Measurements from ENCODE around the gene FBXL15.

The FBXL15 gene

DNA sequence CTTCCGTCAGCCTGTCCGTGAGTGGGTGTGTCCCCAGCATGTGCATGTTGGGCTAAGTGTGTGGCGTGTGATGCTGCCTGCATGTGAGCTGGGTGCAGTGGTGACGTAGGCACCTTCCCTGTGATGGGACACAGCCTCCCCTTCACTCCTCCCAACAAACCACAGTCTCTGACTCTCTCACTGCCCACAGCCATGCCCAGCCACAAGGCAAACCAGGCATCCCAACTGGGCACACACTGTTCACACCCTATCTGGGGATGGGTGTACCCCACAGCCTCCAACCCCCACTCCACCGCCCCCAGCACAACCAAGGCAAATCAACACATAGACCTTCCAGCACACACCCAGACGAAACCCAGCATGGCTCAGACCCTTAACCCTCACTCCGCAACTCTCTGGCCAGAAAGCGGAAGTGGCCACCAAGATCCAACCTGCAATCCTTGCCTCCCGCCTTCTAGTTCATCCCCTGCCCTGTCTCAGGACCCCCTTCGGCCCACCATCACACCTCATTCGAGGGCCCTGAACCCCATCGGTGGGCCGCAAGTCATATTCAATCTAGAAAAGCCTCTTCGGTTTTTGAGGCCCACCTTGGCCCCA lies 12.4 kb upstream of the FBXL15 start:
- peaks cover 1% of the 10 kb centered on the region for H3K4me1 ChIP-seq (ENCODE audit: insufficient read depth, low read length)
- H3K9me3 ChIP-seq (ENCODE audit: insufficient read depth, low read depth, low read length) = no peaks in the 10 kb centered on the region
- peaks cover 72% of the 10 kb centered on the region for H3K27me3 ChIP-seq (ENCODE audit: insufficient read depth, low read length)
- H3K9ac ChIP-seq (ENCODE audit: low read depth, low read length) = no peak overlapping the region
- no peak overlapping the region for H3K27ac ChIP-seq (ENCODE audit: low read length)
- H3K4me3 ChIP-seq (ENCODE audit: low read length) = peak overlapping the region; percentile 66; the same call in 1 of the 2 replicates
- H3K36me3 ChIP-seq (ENCODE audit: insufficient read depth, low read depth, low read length) = no peaks in the 10 kb centered on the region

DNA sequence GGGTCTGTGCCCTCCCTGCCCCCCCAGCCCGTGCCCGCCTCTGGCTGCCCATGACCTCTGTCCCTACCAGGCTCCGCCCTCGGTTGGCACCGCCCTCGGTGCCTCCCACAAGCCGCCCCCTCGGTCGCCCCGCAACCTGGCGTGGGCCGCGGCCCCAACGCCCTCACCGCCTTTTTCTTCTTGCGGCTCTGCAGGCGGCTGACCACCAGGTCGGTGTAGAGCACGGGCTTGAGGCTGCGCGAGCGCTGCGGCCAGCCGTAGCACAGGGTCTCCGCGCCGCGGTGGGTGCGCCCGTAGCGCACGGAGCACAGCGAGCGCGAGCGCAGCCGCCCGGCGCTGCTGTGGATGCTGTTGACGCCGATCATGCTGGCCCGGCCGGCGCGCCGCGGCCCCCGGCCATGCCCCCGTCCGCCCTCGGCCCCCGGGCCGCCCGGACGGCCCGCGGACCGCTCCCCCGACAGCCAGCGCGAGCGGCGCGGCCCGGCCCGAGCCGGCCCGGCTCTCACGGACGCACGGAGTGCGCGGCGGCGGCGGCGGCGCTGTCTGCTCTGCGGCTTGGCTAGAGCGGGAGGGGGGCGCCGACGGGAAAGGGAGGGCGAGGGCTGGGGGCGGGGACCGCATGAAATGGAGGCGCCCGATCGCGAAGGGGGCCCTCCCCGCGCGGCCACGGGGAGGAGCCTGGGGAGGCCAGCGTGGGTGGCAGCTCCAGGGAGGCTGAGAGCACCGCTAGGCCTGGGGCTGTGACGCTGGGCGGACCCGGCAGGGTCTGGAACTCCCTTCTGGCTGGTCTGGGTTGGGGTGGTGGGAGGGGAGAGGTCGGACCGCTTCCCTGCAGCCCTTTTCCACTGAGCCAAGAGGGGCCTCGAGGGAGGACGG lies 11.7 kb upstream of the FBXL15 start:
- Histone ChIP-seq H3K27me3 (ENCODE audit: insufficient read depth, low read length) (peaks cover 76% of the 10 kb centered on the region), H3K36me3 (ENCODE audit: insufficient read depth, low read depth, low read length) (no peaks in the 10 kb centered on the region)

DNA sequence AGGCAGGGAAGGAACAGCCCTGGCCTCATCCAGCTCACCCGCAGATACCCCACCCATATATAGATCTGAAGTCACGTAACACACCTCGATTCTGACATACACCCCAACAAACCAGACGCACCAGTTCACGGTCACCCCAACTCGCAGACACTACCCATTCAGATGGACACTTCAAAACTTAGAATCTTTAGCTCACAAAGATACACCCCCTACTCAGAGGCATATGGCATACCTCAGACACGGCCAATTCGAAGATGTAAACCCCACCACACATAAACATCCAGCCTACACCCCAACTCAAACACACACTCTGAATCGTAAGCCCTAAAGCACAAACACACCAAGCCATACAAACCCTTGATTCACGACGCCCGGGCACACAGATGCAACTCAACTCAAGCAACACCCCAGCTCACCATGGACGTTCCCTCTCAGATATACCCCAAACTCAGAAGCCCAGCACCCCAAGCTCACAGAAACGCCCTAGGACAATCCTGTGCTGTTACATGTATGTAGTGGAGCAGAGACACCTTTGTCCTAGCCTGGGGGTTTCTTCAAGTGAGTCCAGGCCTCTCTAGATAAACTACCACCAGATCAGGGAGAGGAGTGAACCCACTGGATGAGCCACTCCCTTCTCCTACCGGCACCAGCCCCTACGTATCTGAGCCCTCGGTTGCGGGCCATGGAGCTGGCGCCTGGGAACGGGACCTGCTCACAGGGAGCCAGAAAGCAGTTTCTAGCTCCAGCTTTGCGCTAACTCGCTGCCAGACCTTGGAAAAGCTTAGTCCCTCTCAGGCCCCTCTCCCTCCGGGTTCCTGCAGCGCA lies 10.8 kb upstream of the FBXL15 start:
- H3K4me3 ChIP-seq (ENCODE audit: low read length) = peak overlapping the region; percentile 63; the same call in 1 of the 2 replicates
- H3K4me1 ChIP-seq (ENCODE audit: insufficient read depth, low read length) = peaks cover 6% of the 10 kb centered on the region
- H3K36me3 ChIP-seq (ENCODE audit: insufficient read depth, low read depth, low read length) = no peaks in the 10 kb centered on the region
- H3K9me3 ChIP-seq (ENCODE audit: insufficient read depth, low read depth, low read length) = no peaks in the 10 kb centered on the region
- H3K27me3 ChIP-seq (ENCODE audit: insufficient read depth, low read length) = peaks cover 76% of the 10 kb centered on the region
- peak overlapping the region; percentile 33; the same call in 1 of the 2 replicates for H3K9ac ChIP-seq (ENCODE audit: low read depth, low read length)
- no peak overlapping the region for H3K27ac ChIP-seq (ENCODE audit: low read length)

More for the DNA sequence above, 11.7 kb upstream of the FBXL15 start:
- peak overlapping the region; percentile 66; the same call in 1 of the 2 replicates for H3K4me3 ChIP-seq (ENCODE audit: low read length)
- peaks cover 6% of the 10 kb centered on the region for H3K4me1 ChIP-seq (ENCODE audit: insufficient read depth, low read length)
- no peaks in the 10 kb centered on the region for H3K9me3 ChIP-seq (ENCODE audit: insufficient read depth, low read depth, low read length)
- H3K9ac ChIP-seq (ENCODE audit: low read depth, low read length) = no peak overlapping the region
- H3K27ac ChIP-seq (ENCODE audit: low read length) = no peak overlapping the region

DNA sequence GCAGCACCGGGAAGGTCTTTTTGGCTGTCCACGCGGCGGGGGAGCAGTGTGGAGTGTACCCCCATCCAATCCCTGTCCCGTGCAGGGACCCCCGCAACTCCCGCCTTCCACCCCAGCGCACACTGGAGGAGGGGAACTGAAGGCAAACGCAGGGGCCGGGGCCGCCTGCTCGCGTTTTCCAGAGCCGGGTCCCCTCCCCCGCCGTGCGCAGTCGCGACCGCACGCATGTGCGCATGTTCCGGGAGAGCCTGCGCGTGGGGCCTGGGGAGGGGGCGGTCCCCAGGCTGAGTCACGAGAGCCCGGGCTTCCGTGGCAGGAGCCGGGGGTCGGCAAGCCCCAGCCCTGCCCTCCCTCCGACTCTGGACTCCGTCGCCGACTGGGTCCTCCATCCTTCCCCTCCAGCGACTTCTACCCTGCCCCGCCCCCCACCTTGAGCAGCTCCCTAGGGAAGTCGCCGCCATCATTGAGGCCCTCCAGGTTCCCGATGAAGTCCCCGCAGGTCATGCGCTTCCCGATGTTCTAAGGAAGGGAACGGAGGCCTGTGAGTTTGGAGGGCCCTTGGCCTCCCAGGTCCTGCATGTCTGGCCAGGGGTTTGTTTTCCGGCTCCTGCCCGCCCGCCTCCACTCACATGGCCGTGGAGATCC lies 10.1 kb upstream of the FBXL15 start:
- Histone ChIP-seq H3K27ac (ENCODE audit: low read length) (no peak overlapping the region), H3K9me3 (ENCODE audit: insufficient read depth, low read depth, low read length) (no peaks in the 10 kb centered on the region), H3K4me1 (ENCODE audit: insufficient read depth, low read length) (peaks cover 6% of the 10 kb centered on the region), H3K4me3 (ENCODE audit: low read length) (peak overlapping the region; percentile 63), H3K9ac (ENCODE audit: low read depth, low read length) (peak overlapping the region; percentile 35; the same call in 1 of the 2 replicates), H3K27me3 (ENCODE audit: insufficient read depth, low read length) (peaks cover 79% of the 10 kb centered on the region), H3K36me3 (ENCODE audit: insufficient read depth, low read depth, low read length) (no peaks in the 10 kb centered on the region)

DNA sequence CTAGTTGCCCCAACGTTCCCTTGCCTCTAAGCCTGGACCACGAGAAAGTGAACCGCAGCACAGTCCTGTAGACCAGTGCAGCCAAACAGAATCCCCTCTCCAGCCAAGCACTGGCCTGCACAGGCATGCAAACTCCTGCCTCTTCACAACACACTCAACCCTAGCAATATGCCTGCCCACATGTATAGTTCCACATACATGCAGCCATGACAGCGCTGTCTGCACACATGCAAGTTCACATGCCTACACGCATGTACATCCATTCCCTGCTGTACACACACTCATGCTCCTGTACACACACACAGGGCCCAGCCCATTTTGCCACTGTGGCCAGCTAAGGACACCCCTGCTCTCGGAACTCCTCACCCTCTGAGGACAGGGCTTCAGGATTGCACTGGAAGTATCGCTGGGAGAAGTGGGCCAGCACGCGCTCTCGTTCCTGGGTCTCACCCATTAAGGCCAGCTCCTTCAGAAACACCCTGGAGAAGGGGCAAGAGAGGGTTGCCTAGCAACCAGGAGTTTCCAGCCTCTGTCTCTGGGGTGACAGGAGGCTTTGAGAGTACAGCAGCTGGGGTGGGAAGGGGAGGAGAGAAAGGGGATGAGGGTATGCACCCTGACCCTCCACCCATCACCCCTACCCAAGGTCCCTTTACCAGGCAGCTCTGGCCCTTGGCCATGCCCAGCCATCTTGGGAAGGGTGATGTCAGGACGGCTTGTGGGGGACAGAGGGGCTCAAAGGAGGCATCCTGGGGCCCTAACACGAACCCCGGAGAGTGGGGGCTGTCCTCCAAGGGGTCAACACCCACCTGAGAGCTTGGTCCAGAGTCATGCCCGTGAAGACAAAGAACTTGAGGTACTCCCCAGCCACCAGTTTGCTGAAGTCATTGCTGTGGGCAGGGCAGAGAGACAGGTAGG lies 9.0 kb upstream of the FBXL15 start:
- Histone ChIP-seq H3K4me3 (ENCODE audit: low read length) (peak overlapping the region; percentile 63; the same call in 1 of the 2 replicates), H3K4me1 (ENCODE audit: insufficient read depth, low read length) (peaks cover 6% of the 10 kb centered on the region), H3K27me3 (ENCODE audit: insufficient read depth, low read length) (peaks cover 72% of the 10 kb centered on the region), H3K9me3 (ENCODE audit: insufficient read depth, low read depth, low read length) (no peaks in the 10 kb centered on the region), H3K36me3 (ENCODE audit: insufficient read depth, low read depth, low read length) (no peaks in the 10 kb centered on the region), H3K27ac (ENCODE audit: low read length) (no peak overlapping the region), H3K9ac (ENCODE audit: low read depth, low read length) (no peak overlapping the region)

DNA sequence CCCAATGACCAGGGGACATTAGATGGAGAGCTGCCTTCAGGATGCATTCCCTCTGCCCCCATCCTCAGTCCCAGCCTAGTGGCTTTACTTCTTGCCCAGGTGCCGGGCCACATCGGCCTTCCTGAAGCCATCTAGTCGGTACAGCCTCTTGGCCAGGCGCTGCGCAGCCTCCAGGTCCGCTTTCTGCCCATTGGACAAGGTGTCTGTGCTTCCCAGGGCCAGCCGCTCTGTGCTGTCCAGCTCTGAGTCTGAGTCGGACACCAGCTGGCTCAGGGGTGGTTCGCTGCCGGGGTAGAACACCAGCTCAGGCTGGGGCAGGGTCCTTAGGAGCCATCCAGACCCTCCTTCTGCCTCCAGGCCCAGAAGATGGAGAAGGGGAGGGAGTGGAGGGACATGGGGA lies 8.3 kb upstream of the FBXL15 start:
- Histone ChIP-seq H3K27me3 (ENCODE audit: insufficient read depth, low read length) (peaks cover 65% of the 10 kb centered on the region), H3K4me3 (ENCODE audit: low read length) (no peak overlapping the region), H3K4me1 (ENCODE audit: insufficient read depth, low read length) (peaks cover 6% of the 10 kb centered on the region), H3K36me3 (ENCODE audit: insufficient read depth, low read depth, low read length) (no peaks in the 10 kb centered on the region), H3K9me3 (ENCODE audit: insufficient read depth, low read depth, low read length) (no peaks in the 10 kb centered on the region), H3K9ac (ENCODE audit: low read depth, low read length) (no peak overlapping the region), H3K27ac (ENCODE audit: low read length) (no peak overlapping the region)

DNA sequence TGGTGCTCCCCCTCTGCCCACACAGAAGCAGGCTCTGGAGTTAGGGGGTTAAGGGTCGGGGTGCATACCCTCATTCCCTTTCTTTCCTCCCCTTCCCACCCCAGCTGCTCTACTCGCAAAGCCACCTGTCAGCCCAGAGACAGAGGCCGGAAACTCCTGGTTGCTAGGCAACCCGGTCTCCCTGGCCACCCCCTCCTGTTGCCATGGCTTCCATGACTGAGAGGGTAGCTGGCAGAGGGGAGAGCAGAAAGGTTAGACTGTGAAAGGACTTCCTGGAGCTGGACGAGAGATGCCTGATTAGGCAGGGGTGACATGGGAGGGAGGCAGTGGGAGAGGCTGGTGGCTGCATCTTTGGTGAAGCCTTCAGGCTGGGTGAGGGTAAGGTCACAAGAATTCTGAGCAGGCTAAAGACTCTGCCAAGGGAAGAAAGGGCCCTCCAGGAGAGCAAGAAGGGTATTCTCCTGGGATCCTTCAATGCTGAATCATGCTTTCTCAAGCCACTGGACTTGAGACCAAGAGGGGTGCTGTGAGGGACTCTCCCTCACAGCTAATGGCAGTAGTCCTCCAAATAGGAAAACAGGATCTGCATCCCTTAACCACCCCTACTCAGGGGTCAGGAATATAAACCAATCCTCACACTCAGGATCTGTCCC lies 7.5 kb upstream of the FBXL15 start:
- no peak overlapping the region for H3K9ac ChIP-seq (ENCODE audit: low read depth, low read length)
- H3K27ac ChIP-seq (ENCODE audit: low read length) = no peak overlapping the region
- no peaks in the 10 kb centered on the region for H3K9me3 ChIP-seq (ENCODE audit: insufficient read depth, low read depth, low read length)
- no peak overlapping the region for H3K4me3 ChIP-seq (ENCODE audit: low read length)
- H3K36me3 ChIP-seq (ENCODE audit: insufficient read depth, low read depth, low read length) = no peaks in the 10 kb centered on the region
- H3K4me1 ChIP-seq (ENCODE audit: insufficient read depth, low read length) = peaks cover 9% of the 10 kb centered on the region
- H3K27me3 ChIP-seq (ENCODE audit: insufficient read depth, low read length) = peaks cover 63% of the 10 kb centered on the region

DNA sequence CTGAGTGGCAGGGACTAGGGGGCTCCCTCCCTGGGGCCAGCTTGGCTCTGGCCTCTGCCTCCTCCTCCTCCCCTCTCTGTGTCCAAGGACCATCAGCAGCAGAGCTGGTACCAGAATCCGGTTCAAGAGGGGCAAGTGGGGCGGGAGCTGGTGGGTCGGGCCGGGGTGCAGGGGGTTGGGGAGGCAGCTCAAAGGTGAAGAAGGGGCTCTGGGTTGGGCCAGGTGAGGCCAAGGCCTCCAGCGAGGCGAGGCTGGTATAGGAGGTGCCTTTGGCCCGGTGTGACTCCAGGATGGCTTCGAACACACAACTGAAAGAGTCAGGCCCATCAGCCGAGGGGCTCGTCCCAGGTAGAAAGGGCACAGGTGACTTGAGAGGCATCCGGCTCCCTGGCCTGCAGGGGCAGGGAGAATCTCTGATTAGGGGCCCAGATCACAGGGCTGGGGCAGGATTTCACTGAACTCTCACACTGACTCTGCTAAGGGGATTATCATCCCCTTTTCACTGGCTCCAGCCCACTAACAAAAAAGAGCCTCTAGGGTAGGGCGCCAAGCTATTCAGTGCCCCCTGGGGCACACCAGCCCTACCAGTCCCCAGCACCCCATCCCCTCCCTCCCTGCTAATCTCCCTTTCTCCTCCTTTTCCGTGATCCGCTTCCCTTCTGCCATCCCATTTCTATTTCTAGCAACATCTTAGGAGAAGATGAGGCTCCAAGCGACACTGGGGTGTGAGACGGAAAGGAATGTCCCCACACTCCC lies 6.7 kb upstream of the FBXL15 start:
- Histone ChIP-seq H3K4me3 (ENCODE audit: low read length) (no peak overlapping the region), H3K4me1 (ENCODE audit: insufficient read depth, low read length) (peaks cover 11% of the 10 kb centered on the region), H3K9me3 (ENCODE audit: insufficient read depth, low read depth, low read length) (no peaks in the 10 kb centered on the region), H3K27me3 (ENCODE audit: insufficient read depth, low read length) (peaks cover 61% of the 10 kb centered on the region), H3K27ac (ENCODE audit: low read length) (no peak overlapping the region), H3K9ac (ENCODE audit: low read depth, low read length) (no peak overlapping the region), H3K36me3 (ENCODE audit: insufficient read depth, low read depth, low read length) (no peaks in the 10 kb centered on the region)

DNA sequence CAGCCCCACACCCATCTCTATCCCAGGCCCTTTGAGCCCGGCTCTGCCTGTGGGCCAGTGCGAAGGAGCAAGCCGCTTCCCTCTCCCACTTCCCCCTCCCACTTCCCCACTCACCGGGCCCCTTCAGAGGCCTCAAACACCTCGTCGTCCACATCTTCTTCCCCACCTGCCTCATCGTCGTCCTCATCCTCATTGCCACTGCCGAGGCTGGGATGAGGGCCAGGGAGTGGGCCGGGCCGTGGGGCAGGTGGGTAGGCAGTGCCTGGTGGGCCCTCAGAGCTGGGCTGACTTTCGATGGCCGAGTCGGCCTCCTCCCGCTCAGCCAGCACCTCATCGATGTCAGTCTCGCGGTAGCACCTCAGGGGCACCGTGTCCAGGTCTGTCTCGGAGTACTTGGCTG lies 5.9 kb upstream of the FBXL15 start:
- no peak overlapping the region for H3K4me3 ChIP-seq (ENCODE audit: low read length)
- H3K36me3 ChIP-seq (ENCODE audit: insufficient read depth, low read depth, low read length) = no peaks in the 10 kb centered on the region
- H3K27me3 ChIP-seq (ENCODE audit: insufficient read depth, low read length) = peaks cover 56% of the 10 kb centered on the region
- H3K27ac ChIP-seq (ENCODE audit: low read length) = no peak overlapping the region
- no peaks in the 10 kb centered on the region for H3K9me3 ChIP-seq (ENCODE audit: insufficient read depth, low read depth, low read length)
- no peak overlapping the region for H3K9ac ChIP-seq (ENCODE audit: low read depth, low read length)
- H3K4me1 ChIP-seq (ENCODE audit: insufficient read depth, low read length) = peaks cover 11% of the 10 kb centered on the region

DNA sequence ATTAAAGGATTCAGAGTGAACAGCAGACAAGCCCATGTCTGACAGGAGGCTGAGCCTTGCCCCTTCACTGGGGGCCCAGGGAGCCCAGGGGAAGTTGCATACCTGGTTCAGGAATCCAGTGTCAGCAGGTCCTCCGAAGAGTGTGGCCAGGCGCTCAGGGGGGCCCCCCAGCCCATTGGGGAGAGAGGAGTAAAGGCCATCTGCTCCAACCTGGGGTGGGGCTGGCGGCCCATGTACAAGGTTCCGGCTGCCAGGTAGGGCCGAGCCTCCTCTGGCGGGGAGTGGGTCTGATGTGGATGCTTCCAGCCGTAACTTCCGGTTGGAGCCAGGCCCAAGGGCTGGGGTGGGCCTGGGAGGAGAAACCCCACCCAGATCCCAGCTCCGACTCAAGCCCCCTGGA lies 4.4 kb upstream of the FBXL15 start:
- H3K9me3 ChIP-seq (ENCODE audit: insufficient read depth, low read depth, low read length) = no peaks in the 10 kb centered on the region
- no peaks in the 10 kb centered on the region for H3K36me3 ChIP-seq (ENCODE audit: insufficient read depth, low read depth, low read length)
- H3K27ac ChIP-seq (ENCODE audit: low read length) = no peak overlapping the region
- peaks cover 11% of the 10 kb centered on the region for H3K4me1 ChIP-seq (ENCODE audit: insufficient read depth, low read length)
- no peak overlapping the region for H3K9ac ChIP-seq (ENCODE audit: low read depth, low read length)
- peaks cover 41% of the 10 kb centered on the region for H3K27me3 ChIP-seq (ENCODE audit: insufficient read depth, low read length)
- H3K4me3 ChIP-seq (ENCODE audit: low read length) = no peak overlapping the region

Measured in iPS-20b (cell line).